Skin of body (tissue), 2 donors: Measurements from ENCODE around the gene CSNK1A1L. TPM values are rescaled to one million over a fixed set of nuclear protein-coding genes. Genes with fewer than 3 reads are reported as not detected.
A peak's percentile ranks its signal among the peaks of the same experiment; 100 is the strongest.

Source experiments
- DNase-seq: peaks from one replicate; lab custom pipeline; 2025; lab: John Stamatoyannopoulos, UW
- total RNA-seq: library from RNA; depleted of rRNA; stranded (reverse); fragments of >200 nt; gene quantifications from one replicate; pipeline ENCODE4 v1.2.3, GENCODE V29; 2014

Gene CSNK1A1L
- total RNA-seq, 1 donor from 2014 or later, result not detected

- no peak for DNase-seq
Measured at GRCh38 chr13:37107456-37107855, 2.0 kb upstream of the CSNK1A1L start.

GRCh38 chr13:37106642-37107041 lies 1.2 kb upstream of the CSNK1A1L start:
- DNase-seq, result no peak

- DNase-seq, result no peak
Measured at GRCh38 chr13:37102896-37103295, 2.6 kb downstream of the CSNK1A1L start.

- DNase-seq, result no peak
Measured at GRCh38 chr13:37101201-37101600, 4.3 kb downstream of the CSNK1A1L start.

- peak; percentile 94 for DNase-seq
Measured at GRCh38 chr13:37100731-37101130, 4.7 kb downstream of the CSNK1A1L start.

GRCh38 chr13:37097076-37097475 lies 8.4 kb downstream of the CSNK1A1L start:
- no peak for DNase-seq

- DNase-seq, result no peak
Measured at GRCh38 chr13:37094840-37095239, 10.6 kb downstream of the CSNK1A1L start.

GRCh38 chr13:37094099-37094498 lies 11.4 kb downstream of the CSNK1A1L start:
- no peak for DNase-seq

- DNase-seq, result no peak
Measured at GRCh38 chr13:37091835-37092234, 13.6 kb downstream of the CSNK1A1L start.

- DNase-seq, result no peak
Measured at GRCh38 chr13:37090912-37091311, 14.6 kb downstream of the CSNK1A1L start.

GRCh38 chr13:37089495-37089894 lies 16.0 kb downstream of the CSNK1A1L start:
- no peak for DNase-seq

- DNase-seq, result no peak
Measured at GRCh38 chr13:37087486-37087885, 18.0 kb downstream of the CSNK1A1L start.

GRCh38 chr13:37085606-37086005 lies 19.9 kb downstream of the CSNK1A1L start:
- DNase-seq, result peak; percentile 74

- DNase-seq, result no peak
Measured at GRCh38 chr13:37076818-37077217, 28.6 kb downstream of the CSNK1A1L start.

- DNase-seq, result no peak
Measured at GRCh38 chr13:37075164-37075563, 30.3 kb downstream of the CSNK1A1L start.

- DNase-seq, result peak; percentile 33
Measured at GRCh38 chr13:37074703-37075102, 30.8 kb downstream of the CSNK1A1L start.

- no peak for DNase-seq
Measured at GRCh38 chr13:37072024-37072423, 33.4 kb downstream of the CSNK1A1L start.

GRCh38 chr13:37070956-37071355 lies 34.5 kb downstream of the CSNK1A1L start:
- DNase-seq, result no peak

- DNase-seq, result no peak
Measured at GRCh38 chr13:37070145-37070695, 35.2 kb downstream of the CSNK1A1L start.

GRCh38 chr13:37069597-37070103 lies 35.8 kb downstream of the CSNK1A1L start:
- no peak for DNase-seq

GRCh38 chr13:37068962-37069361 lies 36.5 kb downstream of the CSNK1A1L start:
- no peak for DNase-seq

- DNase-seq, result no peak
Measured at GRCh38 chr13:37067874-37068273, 37.6 kb downstream of the CSNK1A1L start.

- no peak for DNase-seq
Measured at GRCh38 chr13:37065890-37066526, 39.5 kb downstream of the CSNK1A1L start.
